Aortic smooth muscle cell (primary cell): ENCODE results near the gene ZNF526. TPM values are rescaled to one million over a fixed set of nuclear protein-coding genes. Genes with fewer than 3 reads are reported as not detected.

Experiments
- total RNA-seq: library from RNA; depleted of rRNA; stranded (reverse); fragments of >200 nt; gene quantifications from 2 replicates; pipeline ENCODE4 v1.2.3, GENCODE V29; 2014

ZNF526 gene
- 7.9 and 10.2 TPM in 2 replicates for total RNA-seq

GRCh38 chr19:42219812-42220750 lies at the start of gene ZNF526:
ZNF526 (plus strand) TSS chr19:42220312; CDS start chr19:42224404, 4,092 bp downstream.

GRCh38 chr19:42217520-42218437 lies 2.3 kb upstream of the ZNF526 start, which contains the start of gene DEDD2:
DEDD2 (minus strand) TSS chr19:42217677; CDS start chr19:42217007, 670 bp downstream.

GRCh38 chr19:42242512-42243409 lies 22.6 kb downstream of the ZNF526 start, which contains the start of gene GSK3A:
GSK3A (minus strand) TSS chr19:42242602; CDS start chr19:42242465, 137 bp downstream.

GRCh38 chr19:42254850-42255765 lies 35.0 kb downstream of the ZNF526 start, which contains the start of gene ERF:
ERF (minus strand) TSS chr19:42255128; CDS start chr19:42254999, 129 bp downstream.

GRCh38 chr19:42268704-42269477 lies 48.8 kb downstream of the ZNF526 start, which contains the start of gene CIC:
CIC (plus strand) TSS chr19:42269252; CDS start chr19:42271784, 2,532 bp downstream.

Other genes with a start within 250 kb of the ZNF526 start
- gene ATP1A3, start 226.1 kb upstream of the ZNF526 start, total RNA-seq, result under 0.01 and 0.25 TPM in 2 replicates
- 3.4 and 5.9 TPM in 2 replicates for gene GRIK5, start 150.1 kb upstream of the ZNF526 start, total RNA-seq
- 7.0 and 10.0 TPM in 2 replicates for gene ZNF574, start 144.1 kb upstream of the ZNF526 start, total RNA-seq
- 0.06 and 0.13 TPM in 2 replicates for gene POU2F2, start 87.9 kb upstream of the ZNF526 start, total RNA-seq
- gene DEDD2, start 2.6 kb upstream of the ZNF526 start, total RNA-seq, result 11.2 and 15.5 TPM in 2 replicates
- gene GSK3A, start 22.3 kb downstream of the ZNF526 start, total RNA-seq, result 9.2 and 10.0 TPM in 2 replicates
- 19.8 and 23.5 TPM in 2 replicates for gene ERF, start 34.8 kb downstream of the ZNF526 start, total RNA-seq
- 17.2 and 27.5 TPM in 2 replicates for gene CIC, start 48.9 kb downstream of the ZNF526 start, total RNA-seq
- gene PRR19, start 81.8 kb downstream of the ZNF526 start, total RNA-seq, result 0.13 and 0.25 TPM in 2 replicates
- gene PAFAH1B3, start 82.3 kb downstream of the ZNF526 start, total RNA-seq, result 22.5 and 26.4 TPM in 2 replicates
- gene TMEM145, start 93.0 kb downstream of the ZNF526 start, total RNA-seq, result not detected in 2 replicates
- 21.0 and 22.3 TPM in 2 replicates for gene MEGF8, start 105.3 kb downstream of the ZNF526 start, total RNA-seq
- not detected in 2 replicates for gene CNFN, start 170.0 kb downstream of the ZNF526 start, total RNA-seq
- 1.9 and 2.6 TPM in 2 replicates for gene LIPE, start 207.1 kb downstream of the ZNF526 start, total RNA-seq
- gene CXCL17, start 222.6 kb downstream of the ZNF526 start, total RNA-seq, result not detected in 2 replicates